ENCODE data around the gene CBX3.

- TF ChIP-seq, protein P1, sequence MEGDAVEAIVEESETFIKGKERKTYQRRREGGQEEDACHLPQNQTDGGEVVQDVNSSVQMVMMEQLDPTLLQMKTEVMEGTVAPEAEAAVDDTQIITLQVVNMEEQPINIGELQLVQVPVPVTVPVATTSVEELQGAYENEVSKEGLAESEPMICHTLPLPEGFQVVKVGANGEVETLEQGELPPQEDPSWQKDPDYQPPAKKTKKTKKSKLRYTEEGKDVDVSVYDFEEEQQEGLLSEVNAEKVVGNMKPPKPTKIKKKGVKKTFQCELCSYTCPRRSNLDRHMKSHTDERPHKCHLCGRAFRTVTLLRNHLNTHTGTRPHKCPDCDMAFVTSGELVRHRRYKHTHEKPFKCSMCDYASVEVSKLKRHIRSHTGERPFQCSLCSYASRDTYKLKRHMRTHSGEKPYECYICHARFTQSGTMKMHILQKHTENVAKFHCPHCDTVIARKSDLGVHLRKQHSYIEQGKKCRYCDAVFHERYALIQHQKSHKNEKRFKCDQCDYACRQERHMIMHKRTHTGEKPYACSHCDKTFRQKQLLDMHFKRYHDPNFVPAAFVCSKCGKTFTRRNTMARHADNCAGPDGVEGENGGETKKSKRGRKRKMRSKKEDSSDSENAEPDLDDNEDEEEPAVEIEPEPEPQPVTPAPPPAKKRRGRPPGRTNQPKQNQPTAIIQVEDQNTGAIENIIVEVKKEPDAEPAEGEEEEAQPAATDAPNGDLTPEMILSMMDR (IDR thresholded peaks at IDR 0.05): no peak
- TF ChIP-seq POLR2A (IDR thresholded peaks at IDR 0.05): no peak
Observed at GRCh38 chr7:26166684-26167266, 34.8 kb upstream of the CBX3 start.

Measured in thyroid gland (tissue), 4 donors.